ENCODE measurements around the gene PLAGL2. TPM values are rescaled to one million over a fixed set of nuclear protein-coding genes. Genes with fewer than 3 reads are reported as not detected.

PLAGL2 gene
- polyA plus RNA-seq, 4 donors, result 14.5 to 22.2 (median 21.2) TPM

DNA sequence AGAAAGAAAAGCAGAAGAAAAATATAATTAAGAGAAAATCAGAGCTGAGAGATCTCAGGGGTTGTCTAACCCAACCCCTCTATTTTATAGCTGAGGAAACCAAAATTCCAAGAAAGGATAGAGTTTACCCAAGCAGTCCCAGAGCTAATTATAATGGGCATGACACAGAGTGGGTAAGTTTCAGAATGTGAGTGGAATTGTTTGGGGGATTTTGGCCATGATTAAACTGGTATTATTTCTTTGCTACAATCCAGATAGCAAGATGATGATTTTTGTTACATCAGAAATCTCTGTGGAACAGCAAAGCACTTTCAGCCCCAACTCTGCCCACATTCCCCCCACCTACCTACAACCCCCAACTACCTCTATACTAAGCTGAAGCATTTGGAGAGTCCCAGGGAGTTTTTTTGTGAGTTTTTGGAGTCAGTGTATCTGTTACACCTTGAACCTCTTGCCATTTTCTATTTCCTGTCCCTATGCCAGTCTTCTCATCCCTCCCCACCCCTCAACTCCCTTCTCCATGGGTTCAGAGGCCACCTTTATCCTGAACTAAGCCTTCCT lies 24.9 kb upstream of the PLAGL2 start:
- no peak for DNase-seq (ENCODE audit: low read depth in 4 of 4, low spot score in 3 of 4)

DNA sequence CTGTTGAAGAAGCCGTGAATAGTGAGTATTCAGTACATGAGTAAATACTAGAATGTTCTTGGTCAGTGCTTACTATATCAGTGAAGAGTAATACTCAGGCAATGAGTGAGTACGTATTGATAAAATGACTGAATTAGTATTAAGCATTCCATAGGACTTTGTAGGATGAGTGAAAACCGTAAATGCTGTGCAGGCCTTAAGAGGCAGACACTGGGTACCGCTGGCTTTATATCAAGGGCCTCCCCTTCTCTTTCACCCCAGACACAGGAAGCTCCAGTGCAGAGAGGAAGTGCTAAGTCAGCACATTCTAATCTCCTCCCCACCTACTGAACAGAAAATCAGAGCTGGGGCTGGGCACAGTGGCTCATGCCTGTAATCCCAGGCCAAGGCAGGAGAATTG lies 24.3 kb upstream of the PLAGL2 start:
- DNase-seq (ENCODE audit: low read depth in 4 of 4, low spot score in 3 of 4), result no peak

- DNase-seq (ENCODE audit: low read depth in 4 of 4, low spot score in 3 of 4), result no peak
These were observed 23.7 kb upstream of the PLAGL2 start for GRCh38 chr20:32231245-32231644.

GRCh38 chr20:32230707-32231106 lies 23.2 kb upstream of the PLAGL2 start:
- DNase-seq (ENCODE audit: low read depth in 4 of 4, low spot score in 3 of 4), result no peak

DNA sequence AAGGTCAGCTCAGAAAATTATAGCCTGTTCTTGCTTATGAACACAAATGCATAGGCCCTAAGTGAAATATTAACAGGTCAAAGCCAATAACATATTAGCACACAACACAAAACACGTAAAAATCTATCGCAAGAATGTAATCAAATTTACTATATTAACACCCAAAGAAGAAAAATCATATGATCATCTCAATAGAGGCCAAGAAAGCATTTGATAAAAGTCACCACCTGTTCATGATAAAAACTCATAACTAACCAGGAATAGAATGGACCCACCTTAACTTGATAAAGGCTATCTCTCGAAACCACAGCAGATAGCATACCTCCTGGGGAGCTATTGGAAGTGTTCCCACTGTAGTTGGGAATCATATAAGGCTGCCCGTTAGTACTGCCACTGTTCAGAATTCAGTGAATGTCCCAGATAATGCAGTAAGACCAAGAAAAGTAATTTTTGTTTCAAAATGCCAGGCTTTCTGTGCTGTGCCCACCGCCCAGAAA lies 21.8 kb upstream of the PLAGL2 start:
- DNase-seq (ENCODE audit: low read depth in 4 of 4, low spot score in 3 of 4), result no peak

DNA sequence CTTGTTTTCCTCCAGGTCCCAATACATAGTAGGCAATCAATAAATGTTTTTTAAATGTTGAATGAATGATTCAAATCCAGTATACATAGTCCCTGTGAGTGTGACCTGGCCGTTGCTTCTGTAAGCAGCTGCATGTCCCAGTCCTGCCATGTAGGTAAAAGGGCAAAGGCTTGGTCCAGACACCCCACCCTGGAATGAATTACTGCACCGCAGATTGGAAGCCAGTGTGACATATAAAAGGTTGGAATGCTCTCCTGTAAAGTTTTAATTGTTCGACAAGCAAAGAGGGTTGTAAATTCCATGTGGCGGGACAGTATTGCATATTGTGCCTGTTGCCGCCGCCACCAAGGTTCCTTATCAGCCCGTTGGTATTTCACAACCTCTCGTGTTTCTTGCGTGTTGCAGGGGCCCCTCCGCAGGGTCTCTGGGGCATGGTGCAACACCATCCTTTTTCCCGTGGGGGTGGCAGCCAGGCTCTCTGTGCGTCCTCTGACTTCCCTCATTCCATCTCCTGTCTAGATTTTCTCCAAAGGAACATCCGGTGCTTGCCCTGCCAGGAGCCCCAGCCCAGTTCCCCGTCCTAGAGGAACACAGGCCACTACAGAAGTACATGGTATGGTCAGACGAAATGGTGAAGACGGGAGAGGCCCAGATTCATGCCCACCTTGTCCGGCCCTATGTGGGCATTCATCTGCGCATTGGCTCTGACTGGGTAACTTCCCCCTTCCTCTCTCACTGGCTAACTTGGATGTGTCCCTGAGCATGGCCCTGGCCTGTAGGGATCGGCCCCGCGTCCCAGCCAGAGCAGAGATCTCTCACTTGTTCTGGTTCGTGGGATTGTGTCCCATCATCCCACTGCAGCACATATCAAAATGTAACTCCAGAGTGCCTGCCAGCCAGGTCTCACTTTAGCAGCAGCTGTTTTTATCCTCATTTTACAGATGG lies 20.5 kb upstream of the PLAGL2 start:
- no peak for DNase-seq (ENCODE audit: low read depth in 4 of 4, low spot score in 3 of 4)

DNA sequence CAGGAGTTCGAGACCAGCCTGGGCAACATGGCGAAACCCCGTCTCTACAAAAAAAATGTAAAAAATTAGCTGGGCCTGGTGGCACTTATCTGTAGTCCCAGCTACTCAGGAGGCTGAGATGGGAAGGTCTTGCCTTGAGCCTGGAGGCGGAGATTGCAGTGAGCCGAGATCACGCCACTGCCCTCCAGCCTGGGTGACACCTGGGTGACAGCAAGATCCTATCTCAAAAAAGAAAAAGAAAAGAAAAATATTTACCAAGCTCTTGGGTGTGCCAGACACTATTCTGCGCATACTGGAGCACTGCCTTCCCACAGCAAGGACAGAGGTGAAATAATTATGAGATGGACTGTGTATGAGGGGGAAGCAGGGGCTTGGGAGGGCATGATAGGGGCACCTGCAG lies 19.8 kb upstream of the PLAGL2 start:
- DNase-seq (ENCODE audit: low read depth in 4 of 4, low spot score in 3 of 4), result no peak

GRCh38 chr20:32226391-32226790 lies 18.8 kb upstream of the PLAGL2 start:
- no peak for DNase-seq (ENCODE audit: low read depth in 4 of 4, low spot score in 3 of 4)

GRCh38 chr20:32224463-32224862 lies 16.9 kb upstream of the PLAGL2 start:
- DNase-seq (ENCODE audit: low read depth in 4 of 4, low spot score in 3 of 4), result no peak

- no peak for DNase-seq (ENCODE audit: low read depth in 4 of 4, low spot score in 3 of 4)
These were observed 10.8 kb upstream of the PLAGL2 start for GRCh38 chr20:32218156-32218900.

- no peak for DNase-seq (ENCODE audit: low read depth in 4 of 4, low spot score in 3 of 4)
These were observed 8.9 kb upstream of the PLAGL2 start for GRCh38 chr20:32216179-32217142.

DNA sequence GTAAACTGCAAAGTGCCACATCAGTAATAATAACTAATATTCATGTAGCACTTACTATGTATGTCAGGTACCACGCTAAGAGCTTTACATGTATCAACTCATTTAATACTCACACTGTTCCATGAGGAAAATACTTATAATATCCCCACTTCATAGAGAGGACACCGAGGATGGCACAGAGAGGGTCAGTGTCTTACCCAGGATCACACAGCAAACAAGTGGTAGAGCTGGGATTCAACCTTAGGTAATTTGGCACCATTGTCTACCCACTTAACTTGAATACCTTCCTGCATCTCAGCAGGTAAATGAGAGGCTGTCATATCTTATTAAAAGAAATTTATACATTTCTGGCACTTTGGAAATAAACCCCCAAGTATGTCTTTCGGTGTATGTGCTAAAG lies 8.2 kb upstream of the PLAGL2 start:
- no peak for DNase-seq (ENCODE audit: low read depth in 4 of 4, low spot score in 3 of 4)

DNA sequence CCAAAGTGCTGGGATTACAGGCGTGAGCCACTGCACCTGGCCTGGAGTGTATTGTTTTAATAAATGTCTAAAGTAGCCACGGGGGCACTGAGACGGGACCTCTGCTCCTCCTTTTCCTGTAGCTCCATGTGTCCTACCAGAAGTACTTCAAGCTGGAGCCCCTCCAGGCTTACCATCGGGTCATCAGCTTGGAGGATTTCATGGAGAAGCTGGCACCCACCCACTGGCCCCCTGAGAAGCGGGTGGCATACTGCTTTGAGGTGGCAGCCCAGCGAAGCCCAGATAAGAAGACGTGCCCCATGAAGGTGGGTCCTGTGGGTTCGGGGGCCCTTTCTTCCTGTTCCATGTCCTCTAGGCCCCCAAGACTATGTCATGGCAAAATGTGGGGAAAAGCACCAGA lies 7.6 kb upstream of the PLAGL2 start:
- no peak for DNase-seq (ENCODE audit: low read depth in 4 of 4, low spot score in 3 of 4)

DNA sequence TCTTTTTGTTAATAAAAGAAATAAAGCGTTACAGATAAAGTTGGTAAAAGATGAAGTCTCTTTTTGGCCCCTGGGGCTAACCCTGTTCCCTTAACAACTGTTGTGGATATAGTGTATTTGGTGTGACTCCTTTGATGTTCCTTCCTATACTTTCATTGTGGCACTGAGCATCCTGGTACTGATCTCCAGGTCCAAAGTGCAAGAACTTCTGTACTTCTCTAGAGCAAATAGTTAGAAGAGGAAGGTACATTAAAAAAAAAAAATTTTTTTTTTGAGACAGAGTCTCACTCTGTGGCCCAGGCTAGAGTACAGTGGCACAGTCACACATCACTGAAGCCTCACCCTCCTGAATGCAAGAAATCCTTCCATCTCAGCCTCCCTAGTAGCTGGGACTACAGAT lies 6.3 kb upstream of the PLAGL2 start:
- DNase-seq (ENCODE audit: low read depth in 4 of 4, low spot score in 3 of 4), result no peak

DNA sequence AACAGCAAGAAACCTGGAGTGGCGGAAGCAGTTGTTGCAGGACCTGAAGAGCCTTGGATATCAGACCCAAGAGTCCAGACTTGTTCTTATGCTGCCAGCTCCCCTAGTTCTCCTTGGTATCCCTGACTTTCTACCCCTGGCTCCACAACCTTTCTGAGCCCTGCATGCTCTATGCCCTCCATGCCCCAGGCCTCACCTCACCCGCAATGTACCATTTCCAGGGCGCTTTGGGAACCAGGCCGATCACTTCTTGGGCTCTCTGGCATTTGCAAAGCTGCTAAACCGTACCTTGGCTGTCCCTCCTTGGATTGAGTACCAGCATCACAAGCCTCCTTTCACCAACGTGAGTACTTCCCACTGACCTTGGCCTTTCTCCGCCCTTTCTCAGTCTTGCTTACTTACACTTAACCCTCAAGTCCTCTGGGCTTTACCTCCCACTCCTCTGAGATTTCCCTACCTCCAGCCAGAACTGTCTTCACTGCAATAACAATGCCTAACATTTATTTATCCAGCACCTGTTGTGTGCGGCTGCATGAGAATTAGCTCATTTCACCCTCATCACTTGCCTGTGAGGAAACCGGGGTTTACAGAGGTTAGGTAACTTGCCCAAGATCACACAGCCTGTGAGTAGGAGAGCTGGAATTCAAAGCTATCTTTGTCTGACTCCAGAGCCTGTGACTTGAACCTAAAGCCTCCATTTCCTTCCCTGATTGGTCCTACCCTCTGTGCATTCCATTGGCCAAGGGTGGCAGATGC lies 2.5 kb upstream of the PLAGL2 start:
- no peak for DNase-seq (ENCODE audit: low read depth in 4 of 4, low spot score in 3 of 4)

DNA sequence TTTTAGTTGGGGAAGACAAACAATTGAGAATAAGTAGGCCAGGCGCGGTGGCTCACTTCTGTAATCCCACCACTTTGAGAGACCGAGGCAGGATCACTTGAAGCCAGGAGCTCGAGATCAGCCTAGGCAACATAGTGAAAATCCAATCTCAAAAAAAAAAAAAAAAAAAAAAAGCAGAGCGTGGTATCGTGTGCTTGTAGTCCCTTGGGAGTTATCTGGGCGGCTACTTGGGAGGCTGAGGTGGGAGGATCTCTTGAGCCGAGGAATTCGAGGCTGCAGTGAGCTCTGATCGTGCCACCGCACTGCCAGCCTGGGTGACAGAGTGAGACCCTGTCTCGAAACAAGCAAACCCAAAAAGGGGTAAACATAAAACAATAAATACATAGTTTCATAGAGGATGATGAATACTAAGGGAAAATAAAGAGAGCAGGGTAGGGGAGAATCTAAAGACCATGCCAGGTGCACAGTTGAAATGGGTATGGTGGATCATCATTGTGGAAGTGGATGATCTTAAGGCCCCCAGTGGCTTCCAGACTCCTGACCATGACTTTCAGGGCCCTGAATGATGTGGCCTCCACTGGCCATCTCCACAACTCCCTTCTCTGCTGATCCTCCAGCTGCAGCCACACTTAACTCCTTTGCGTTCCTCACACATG lies 1.1 kb upstream of the PLAGL2 start:
- DNase-seq (ENCODE audit: low read depth in 4 of 4, low spot score in 3 of 4), result no peak

DNA sequence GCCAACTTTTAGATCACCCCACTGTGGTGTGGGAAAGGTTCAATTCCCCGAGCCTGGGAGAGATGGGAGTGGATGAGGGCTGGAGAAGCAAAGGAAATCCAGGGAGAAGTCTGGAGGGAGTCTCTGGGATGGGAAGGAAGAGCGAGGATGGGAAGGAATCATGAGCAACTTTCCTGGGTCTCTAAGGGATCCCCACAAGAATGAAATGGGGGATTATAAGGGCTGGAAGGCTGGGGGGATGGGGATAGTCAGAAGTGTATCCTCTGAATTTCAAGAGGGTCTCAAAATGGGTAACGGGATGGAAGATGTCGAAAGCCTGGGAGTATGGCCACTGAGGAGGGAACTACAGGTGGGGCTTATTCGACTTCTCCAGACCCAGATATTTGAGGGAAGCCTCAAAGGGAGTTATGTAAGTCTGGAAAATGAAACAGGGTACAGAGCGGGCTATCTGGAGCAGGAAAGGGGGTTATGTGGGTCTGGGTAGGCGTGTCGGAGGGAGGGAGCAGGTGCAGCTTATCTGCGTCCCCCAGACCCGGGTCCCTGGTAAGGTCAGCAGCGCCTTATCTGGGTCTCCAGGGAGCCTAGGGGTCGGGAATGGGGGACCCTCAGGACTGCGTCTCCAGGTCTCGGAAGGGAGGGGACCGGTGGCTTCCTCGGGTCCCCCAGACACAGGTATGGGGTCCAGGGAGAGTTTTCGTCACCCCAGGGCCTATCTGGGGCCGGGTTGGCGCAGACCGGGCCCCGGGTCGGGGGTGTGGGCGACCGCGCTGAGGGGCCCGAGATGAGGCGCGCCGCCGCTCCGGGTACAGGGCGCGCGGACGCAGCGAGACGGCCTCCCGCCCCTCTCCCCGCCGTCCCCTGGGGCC lies 550 bp downstream of the PLAGL2 start:
- DNase-seq (ENCODE audit: low read depth in 4 of 4, low spot score in 3 of 4), result no peak
